ENCODE results near the gene KIAA0513.

KIAA0513 gene

GRCh38 chr16:85087899-85088569 lies 60.4 kb downstream of the KIAA0513 start:
- TF ChIP-seq POLR2AphosphoS5 (IDR thresholded peaks at IDR 0.05; ENCODE audit: low read depth) (no peak), CTCF (IDR thresholded peaks at IDR 0.05; ENCODE audit: insufficient read depth, low read length) (no peak), REST (IDR thresholded peaks at IDR 0.05; ENCODE audit: insufficient replicate concordance, low read depth) (no peak), GABPA (IDR thresholded peaks at IDR 0.05; ENCODE audit: low read depth) (no peak), SPI1 (IDR thresholded peaks at IDR 0.05; ENCODE audit: borderline replicate concordance, low read depth) (no peak)
- H3K4me3 ChIP-seq (replicated peaks; ENCODE audit: insufficient read depth, low read length): no peak overlapping the region
- H3K27me3 ChIP-seq (ENCODE audit: insufficient read depth, poor library complexity, severe bottlenecking): peaks cover 23% of the 10 kb centered on the region
- DNase-seq (ENCODE audit: low read depth in 1 of 2, low spot score in 1 of 2): no peak
- no peak overlapping the region for H3K27ac ChIP-seq (replicated peaks)

GRCh38 chr16:85088570-85089199 lies 61.1 kb downstream of the KIAA0513 start:
- peak in 1 of 2 experiments; percentile 10 for DNase-seq (ENCODE audit: low read depth in 1 of 2, low spot score in 1 of 2)
- H3K4me3 ChIP-seq (replicated peaks; ENCODE audit: insufficient read depth, low read length): no peak overlapping the region
- peaks cover 17% of the 10 kb centered on the region for H3K27me3 ChIP-seq (ENCODE audit: insufficient read depth, poor library complexity, severe bottlenecking)
- no peak overlapping the region for H3K27ac ChIP-seq (replicated peaks)
- TF ChIP-seq GABPA (IDR thresholded peaks at IDR 0.05; ENCODE audit: low read depth) (no peak), REST (IDR thresholded peaks at IDR 0.05; ENCODE audit: insufficient replicate concordance, low read depth) (peak; percentile 64), SPI1 (IDR thresholded peaks at IDR 0.05; ENCODE audit: borderline replicate concordance, low read depth) (0 out of 2 replicates have a peak, but pooled peaks have one; percentile 7), CTCF (IDR thresholded peaks at IDR 0.05; ENCODE audit: insufficient read depth, low read length) (no peak)

GRCh38 chr16:85089525-85089924 lies 61.9 kb downstream of the KIAA0513 start:
- no peak for DNase-seq (ENCODE audit: low read depth in 1 of 2, low spot score in 1 of 2)
- H3K27ac ChIP-seq (replicated peaks): no peak overlapping the region
- no peak for TF ChIP-seq REST (IDR thresholded peaks at IDR 0.05; ENCODE audit: insufficient replicate concordance, low read depth)
- TF ChIP-seq SPI1 (IDR thresholded peaks at IDR 0.05; ENCODE audit: borderline replicate concordance, low read depth): no peak
- peaks cover 16% of the 10 kb centered on the region for H3K27me3 ChIP-seq (ENCODE audit: insufficient read depth, poor library complexity, severe bottlenecking)
- no peak overlapping the region for H3K4me3 ChIP-seq (replicated peaks; ENCODE audit: insufficient read depth, low read length)
